ENCODE results near the gene DNM2. TPM values are rescaled to one million over a fixed set of nuclear protein-coding genes. Genes with fewer than 3 reads are reported as not detected.

Gene DNM2
- total and polyA plus RNA-seq, 2 of the 13 experiments (the other 11 are each of a cell fraction or from before 2014, with no cell fraction given), result 41.7 to 59.8 TPM

GRCh38 chr19:10835089-10835753 is 117.3 kb downstream of the DNM2 start (continued):
- no peak for TF ChIP-seq ZBTB40 (IDR thresholded peaks at IDR 0.05)
- TF ChIP-seq ZBTB40 (CRISPR knock-in tag; IDR thresholded peaks at IDR 0.05), result no peak
- peak; percentile 27; the same call in 1 of the 2 replicates for TF ChIP-seq ZNF253 (CRISPR knock-in tag; IDR thresholded peaks at IDR 0.05; ENCODE audit: borderline replicate concordance)
- TF ChIP-seq ZNF431 (CRISPR knock-in tag; IDR thresholded peaks at IDR 0.05; ENCODE audit: borderline replicate concordance, low read depth), result no peak
- TF ChIP-seq ZNF644 (CRISPR knock-in tag; IDR thresholded peaks at IDR 0.05; ENCODE audit: low read depth), result no peak
- TF ChIP-seq ZNF556 (CRISPR knock-in tag; IDR thresholded peaks at IDR 0.05; ENCODE audit: borderline replicate concordance), result no peak
- no peak for TF ChIP-seq RFXANK (CRISPR knock-in tag; IDR thresholded peaks at IDR 0.05)
- TF ChIP-seq RXRA (CRISPR knock-in tag; IDR thresholded peaks at IDR 0.05), result peak; percentile 28; the same call in 1 of the 2 replicates
- 0 out of 2 replicates have a peak, but pooled peaks have one; percentile 45 for TF ChIP-seq ZC3H13 (CRISPR knock-in tag; IDR thresholded peaks at IDR 0.05)
- TF ChIP-seq SRF (IDR thresholded peaks at IDR 0.05; ENCODE audit: low read depth, low read length), result no peak
- TF ChIP-seq NR2F6 (IDR thresholded peaks at IDR 0.05), result no peak
- TF ChIP-seq NR2F6 (CRISPR knock-in tag; IDR thresholded peaks at IDR 0.05), result no peak
- TF ChIP-seq ZNF563 (CRISPR knock-in tag; IDR thresholded peaks at IDR 0.05), result no peak
- TF ChIP-seq SNAPC5 (CRISPR knock-in tag; IDR thresholded peaks at IDR 0.05; ENCODE audit: borderline replicate concordance), result no peak
- peak; percentile 2; the same call in 1 of the 2 replicates for TF ChIP-seq SNAPC4 (CRISPR knock-in tag; IDR thresholded peaks at IDR 0.05)
- 0 out of 2 replicates have a peak, but pooled peaks have one; percentile 57 for TF ChIP-seq MXD1 (CRISPR knock-in tag; IDR thresholded peaks at IDR 0.05)

Data from HepG2 (cell line).